Measurements from ENCODE around the gene CCNL1.
A peak's percentile ranks its signal among the peaks of the same experiment; 100 is the strongest.

Gene CCNL1

DNA sequence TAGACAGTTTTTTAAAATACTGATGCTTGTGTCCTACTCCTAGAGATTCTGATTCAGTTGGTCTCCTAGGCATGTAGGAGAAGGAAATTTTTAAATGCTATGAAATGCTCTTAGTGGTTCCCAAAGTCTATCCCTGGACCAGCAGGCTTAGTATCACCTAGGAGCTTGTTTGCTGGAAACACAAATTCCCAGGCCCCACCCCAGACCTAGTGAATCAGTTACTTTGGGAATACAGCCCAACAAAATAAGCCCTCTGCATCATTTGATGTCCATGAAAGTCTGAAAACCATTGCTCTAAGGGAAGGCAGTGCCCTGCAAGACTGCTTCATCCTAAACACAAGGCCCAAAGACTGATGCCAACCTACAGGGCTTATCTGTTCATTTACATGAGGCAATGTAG lies 36.3 kb downstream of the CCNL1 start:
- H3K9ac ChIP-seq (ENCODE audit: low read length): no peak overlapping the region
- no peaks in the 10 kb centered on the region for H3K36me3 ChIP-seq (ENCODE audit: control insufficient read depth, insufficient read depth, low read length)
- H3K27ac ChIP-seq (ENCODE audit: low read depth, low read length): no peak overlapping the region
- H3K4me1 ChIP-seq (ENCODE audit: control insufficient read depth, insufficient read depth, low read length): peaks cover under 1% of the 10 kb centered on the region
- H3K4me3 ChIP-seq (ENCODE audit: low read length): no peak overlapping the region
- no peaks in the 10 kb centered on the region for H3K27me3 ChIP-seq (ENCODE audit: control insufficient read depth, insufficient read depth, low read length)

DNA sequence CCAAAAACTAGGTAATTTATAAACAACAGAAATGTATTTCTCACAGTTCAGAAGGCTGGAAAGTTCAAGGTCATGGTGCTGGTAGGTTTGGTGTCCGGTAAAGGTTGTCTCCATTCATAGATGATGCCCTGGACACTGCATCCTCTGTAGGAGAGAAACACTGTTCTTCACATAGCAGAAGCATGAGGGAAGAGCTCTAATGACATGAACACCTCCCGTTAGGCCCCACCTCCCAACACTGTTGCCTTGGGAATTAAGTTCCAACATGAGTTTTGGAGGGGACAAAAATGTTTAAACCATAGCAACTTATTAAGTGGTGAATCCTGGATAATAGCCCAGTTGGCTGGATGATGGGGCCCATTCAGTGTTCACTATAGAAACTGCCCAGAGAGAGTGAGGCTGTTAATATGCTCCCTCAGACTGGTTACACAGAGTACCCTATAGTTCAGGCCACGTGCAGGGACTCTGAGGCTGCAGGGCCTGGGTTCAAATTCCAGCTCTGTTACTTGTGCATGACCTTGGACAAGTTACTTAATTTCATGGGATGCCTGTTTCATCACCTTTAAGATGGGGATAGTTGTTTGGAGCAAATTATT lies 37.0 kb downstream of the CCNL1 start:
- H3K27ac ChIP-seq (ENCODE audit: low read depth, low read length): no peak overlapping the region
- H3K4me1 ChIP-seq (ENCODE audit: control insufficient read depth, insufficient read depth, low read length): no peaks in the 10 kb centered on the region
- no peak overlapping the region for H3K4me3 ChIP-seq (ENCODE audit: low read length)
- H3K36me3 ChIP-seq (ENCODE audit: control insufficient read depth, insufficient read depth, low read length): no peaks in the 10 kb centered on the region
- H3K27me3 ChIP-seq (ENCODE audit: control insufficient read depth, insufficient read depth, low read length): no peaks in the 10 kb centered on the region
- no peak overlapping the region for H3K9ac ChIP-seq (ENCODE audit: low read length)

DNA sequence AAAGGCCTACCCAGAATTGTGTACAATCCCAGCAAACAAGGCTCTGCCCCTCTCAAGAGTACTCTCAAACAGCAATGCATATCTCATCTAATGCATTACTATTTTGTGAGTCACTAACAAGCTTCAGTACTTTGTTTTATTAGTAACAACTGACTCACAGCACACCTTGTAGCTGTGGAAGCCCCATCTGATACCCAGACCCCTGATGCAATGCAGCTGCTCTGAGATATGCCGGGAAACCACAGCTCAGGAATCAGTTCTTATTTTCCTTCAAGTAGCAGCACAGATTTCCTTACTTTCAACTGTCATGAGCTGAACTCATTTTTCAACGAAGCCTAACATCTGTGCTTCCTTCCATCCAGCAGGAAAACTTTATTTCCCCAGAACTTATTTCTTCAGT lies 37.8 kb downstream of the CCNL1 start:
- Histone ChIP-seq H3K4me3 (ENCODE audit: low read length) (no peak overlapping the region), H3K27ac (ENCODE audit: low read depth, low read length) (no peak overlapping the region), H3K4me1 (ENCODE audit: control insufficient read depth, insufficient read depth, low read length) (no peaks in the 10 kb centered on the region), H3K36me3 (ENCODE audit: control insufficient read depth, insufficient read depth, low read length) (no peaks in the 10 kb centered on the region), H3K27me3 (ENCODE audit: control insufficient read depth, insufficient read depth, low read length) (no peaks in the 10 kb centered on the region), H3K9ac (ENCODE audit: low read length) (no peak overlapping the region)

DNA sequence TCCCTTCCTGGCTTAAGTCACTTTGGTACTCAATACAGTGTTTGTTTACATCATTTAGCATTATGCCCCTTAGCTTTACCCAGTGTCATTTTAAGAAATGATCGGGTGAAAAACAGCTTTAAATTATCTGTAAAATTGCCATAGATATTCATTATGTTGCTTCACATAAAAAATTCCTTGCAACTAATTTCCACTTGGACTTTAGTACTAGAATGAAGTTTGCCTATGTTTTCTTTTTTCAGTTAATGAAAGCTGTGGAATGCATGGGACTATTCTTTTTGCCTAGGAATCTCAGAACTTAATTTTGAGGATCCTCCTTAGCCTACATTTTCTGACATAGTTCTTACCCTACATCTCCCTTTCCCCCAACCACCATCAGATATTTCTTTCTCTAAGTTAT lies 38.4 kb downstream of the CCNL1 start:
- no peak overlapping the region for H3K9ac ChIP-seq (ENCODE audit: low read length)

DNA sequence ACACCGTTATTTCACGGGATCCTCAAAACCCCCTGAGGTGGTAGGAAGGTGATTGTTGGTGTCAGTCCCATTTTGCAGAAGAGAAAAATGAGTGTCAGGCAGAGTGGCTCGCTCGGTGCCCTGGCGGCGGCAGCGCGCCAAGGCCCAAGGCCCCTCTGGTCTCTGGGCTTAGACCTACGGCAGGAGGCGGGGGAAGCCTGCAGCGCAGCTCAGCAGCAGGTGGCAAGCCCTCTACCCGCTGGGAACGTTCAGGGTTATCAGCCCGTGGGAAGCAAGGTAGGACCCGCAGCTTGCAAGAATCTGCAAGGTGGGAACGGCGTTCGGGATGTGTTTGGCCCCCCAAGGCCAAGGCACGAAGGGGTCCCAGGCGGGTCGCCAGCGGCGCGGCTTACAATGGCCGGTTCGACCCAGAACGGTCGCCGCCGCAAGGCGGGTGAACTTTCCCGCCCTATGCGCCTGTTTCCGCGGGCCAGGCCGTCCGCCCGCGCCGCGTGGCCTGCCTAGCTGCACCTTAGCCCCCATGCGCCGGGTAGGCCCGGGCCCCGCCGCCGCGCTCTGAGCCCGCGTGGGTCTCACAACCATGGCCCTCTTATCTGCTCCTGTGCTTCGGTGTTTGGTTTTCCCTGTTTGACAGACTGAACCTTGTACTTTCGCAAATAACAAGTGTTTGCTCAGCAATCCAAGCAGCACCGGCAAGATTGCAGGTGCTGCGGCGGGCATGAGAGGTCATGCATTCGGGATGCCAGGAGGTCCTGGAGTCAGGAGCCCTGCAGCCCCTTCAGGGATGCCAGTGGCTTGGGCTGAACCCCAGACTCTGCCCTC lies 39.7 kb downstream of the CCNL1 start:
- Histone ChIP-seq H3K27ac (ENCODE audit: low read depth, low read length) (no peak overlapping the region), H3K4me1 (ENCODE audit: control insufficient read depth, insufficient read depth, low read length) (no peaks in the 10 kb centered on the region), H3K36me3 (ENCODE audit: control insufficient read depth, insufficient read depth, low read length) (no peaks in the 10 kb centered on the region), H3K4me3 (ENCODE audit: low read length) (peak overlapping the region; percentile 46), H3K27me3 (ENCODE audit: control insufficient read depth, insufficient read depth, low read length) (no peaks in the 10 kb centered on the region), H3K9ac (ENCODE audit: low read length) (no peak overlapping the region)

More for the DNA sequence above, 38.4 kb downstream of the CCNL1 start:
- Histone ChIP-seq H3K27ac (ENCODE audit: low read depth, low read length) (no peak overlapping the region), H3K4me3 (ENCODE audit: low read length) (no peak overlapping the region), H3K27me3 (ENCODE audit: control insufficient read depth, insufficient read depth, low read length) (no peaks in the 10 kb centered on the region), H3K36me3 (ENCODE audit: control insufficient read depth, insufficient read depth, low read length) (no peaks in the 10 kb centered on the region), H3K4me1 (ENCODE audit: control insufficient read depth, insufficient read depth, low read length) (no peaks in the 10 kb centered on the region)

DNA sequence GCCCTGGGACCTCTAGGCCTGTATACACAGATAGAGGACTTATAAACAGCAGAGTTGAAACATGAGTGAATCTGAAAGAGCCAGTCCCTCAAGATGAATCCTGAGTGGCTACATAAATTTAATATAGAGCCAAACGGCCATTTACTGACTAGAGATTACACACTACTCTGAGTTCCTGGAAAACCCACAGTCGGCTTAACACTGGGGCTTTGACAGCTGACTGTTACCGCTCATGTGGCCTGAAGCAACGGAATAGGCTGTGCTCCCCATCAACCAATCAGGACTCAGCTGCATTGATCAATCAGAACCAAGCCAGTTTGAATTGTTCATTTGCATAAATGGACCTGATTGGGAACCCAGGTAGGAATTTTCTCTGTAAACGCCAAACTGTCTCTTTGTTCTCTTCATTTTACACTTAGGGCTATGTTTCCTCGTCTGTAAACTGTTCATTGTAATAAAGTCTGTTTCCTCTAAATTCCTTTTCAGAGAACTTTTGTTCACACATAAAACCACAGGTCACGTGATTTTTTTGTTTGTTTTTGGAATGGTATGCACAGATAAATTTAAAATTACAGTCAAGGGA lies 40.5 kb downstream of the CCNL1 start:
- H3K9ac ChIP-seq (ENCODE audit: low read length): no peak overlapping the region
- H3K27ac ChIP-seq (ENCODE audit: low read depth, low read length): no peak overlapping the region
- H3K27me3 ChIP-seq (ENCODE audit: control insufficient read depth, insufficient read depth, low read length): no peaks in the 10 kb centered on the region

DNA sequence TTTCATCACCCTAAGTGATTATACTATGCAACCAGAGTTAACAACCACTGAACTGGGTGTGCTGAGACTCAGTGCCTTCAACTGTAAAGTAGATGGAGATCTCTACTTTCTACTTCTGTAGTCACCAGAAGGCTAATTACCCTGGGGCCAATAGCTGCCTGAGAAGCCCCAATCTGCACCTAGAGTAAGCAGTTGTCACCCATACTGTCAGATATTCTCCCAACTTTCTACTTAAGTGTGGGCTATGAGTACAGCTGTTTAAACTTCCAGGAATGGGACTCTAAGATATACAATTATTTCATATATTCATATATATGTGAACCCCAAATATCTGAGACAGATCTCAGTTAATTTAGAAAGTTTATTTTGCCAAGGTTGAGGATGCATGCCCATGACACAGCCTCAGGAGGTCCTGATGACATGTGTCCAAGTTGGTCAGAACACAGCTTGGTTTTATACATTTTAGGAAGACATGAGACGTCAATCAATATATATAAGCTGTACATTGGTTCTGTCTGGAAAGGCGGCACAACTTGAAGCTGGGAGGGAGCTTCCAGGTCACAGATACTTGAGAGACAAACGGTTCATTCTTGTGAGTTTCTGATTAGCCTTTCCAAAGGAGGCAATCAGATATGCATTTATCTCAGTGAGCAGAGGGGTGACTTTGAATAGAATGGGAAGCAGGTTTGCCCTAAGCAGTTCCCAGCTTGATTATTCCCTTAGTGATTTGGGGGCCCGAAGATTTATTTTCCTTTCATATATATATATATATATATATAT lies 41.9 kb downstream of the CCNL1 start:
- no peak overlapping the region for H3K27ac ChIP-seq (ENCODE audit: low read depth, low read length)
- H3K27me3 ChIP-seq (ENCODE audit: control insufficient read depth, insufficient read depth, low read length): no peaks in the 10 kb centered on the region
- H3K4me3 ChIP-seq (ENCODE audit: low read length): no peak overlapping the region
- H3K4me1 ChIP-seq (ENCODE audit: control insufficient read depth, insufficient read depth, low read length): no peaks in the 10 kb centered on the region
- no peak overlapping the region for H3K9ac ChIP-seq (ENCODE audit: low read length)
- H3K36me3 ChIP-seq (ENCODE audit: control insufficient read depth, insufficient read depth, low read length): no peaks in the 10 kb centered on the region

More for the DNA sequence above, 40.5 kb downstream of the CCNL1 start:
- Histone ChIP-seq H3K4me3 (ENCODE audit: low read length) (no peak overlapping the region), H3K36me3 (ENCODE audit: control insufficient read depth, insufficient read depth, low read length) (no peaks in the 10 kb centered on the region), H3K4me1 (ENCODE audit: control insufficient read depth, insufficient read depth, low read length) (no peaks in the 10 kb centered on the region)

DNA sequence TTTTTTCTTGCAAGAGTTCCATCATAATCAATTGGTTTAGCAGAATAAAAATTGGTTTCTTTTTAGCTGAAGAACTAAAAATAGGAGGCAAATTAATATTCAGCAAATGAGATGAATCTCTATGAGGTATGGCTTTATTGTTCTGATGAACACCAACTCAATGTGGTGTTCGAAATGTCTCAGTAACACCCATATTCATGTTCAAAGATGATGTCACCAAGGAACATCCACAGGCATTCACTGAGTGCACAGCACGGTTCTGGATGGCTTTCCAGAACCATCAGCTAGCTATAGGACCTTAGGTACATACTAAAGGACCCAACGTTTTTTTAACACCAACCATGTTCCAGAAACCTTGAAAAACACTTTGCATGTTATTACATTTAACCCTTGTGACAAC lies 42.7 kb downstream of the CCNL1 start:
- no peak overlapping the region for H3K27ac ChIP-seq (ENCODE audit: low read depth, low read length)
- no peak overlapping the region for H3K9ac ChIP-seq (ENCODE audit: low read length)
- no peaks in the 10 kb centered on the region for H3K36me3 ChIP-seq (ENCODE audit: control insufficient read depth, insufficient read depth, low read length)
- H3K27me3 ChIP-seq (ENCODE audit: control insufficient read depth, insufficient read depth, low read length): no peaks in the 10 kb centered on the region
- H3K4me3 ChIP-seq (ENCODE audit: low read length): no peak overlapping the region
- no peaks in the 10 kb centered on the region for H3K4me1 ChIP-seq (ENCODE audit: control insufficient read depth, insufficient read depth, low read length)

DNA sequence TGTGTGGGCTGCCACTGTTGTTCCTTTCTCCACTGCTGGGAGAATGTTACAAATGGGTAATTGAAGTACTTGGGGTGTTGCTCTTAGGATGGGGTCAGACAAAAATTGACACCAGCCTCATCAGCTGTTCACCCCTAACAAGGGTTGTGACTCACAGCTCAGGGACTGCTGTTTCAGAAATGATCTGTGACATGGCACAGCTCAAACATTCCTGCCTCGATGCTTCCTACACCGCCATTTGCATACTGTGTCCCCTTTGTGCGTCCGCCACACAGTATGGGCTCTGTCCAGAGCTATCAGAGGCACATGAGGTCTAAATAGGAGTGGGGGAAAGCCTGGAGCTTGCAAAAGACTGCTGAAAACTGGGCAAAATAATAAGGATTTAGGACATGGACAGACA lies 43.9 kb downstream of the CCNL1 start:
- Histone ChIP-seq H3K36me3 (ENCODE audit: control insufficient read depth, insufficient read depth, low read length) (no peaks in the 10 kb centered on the region), H3K4me3 (ENCODE audit: low read length) (no peak overlapping the region), H3K27ac (ENCODE audit: low read depth, low read length) (no peak overlapping the region), H3K9ac (ENCODE audit: low read length) (no peak overlapping the region), H3K27me3 (ENCODE audit: control insufficient read depth, insufficient read depth, low read length) (no peaks in the 10 kb centered on the region), H3K4me1 (ENCODE audit: control insufficient read depth, insufficient read depth, low read length) (peaks cover 3% of the 10 kb centered on the region)

DNA sequence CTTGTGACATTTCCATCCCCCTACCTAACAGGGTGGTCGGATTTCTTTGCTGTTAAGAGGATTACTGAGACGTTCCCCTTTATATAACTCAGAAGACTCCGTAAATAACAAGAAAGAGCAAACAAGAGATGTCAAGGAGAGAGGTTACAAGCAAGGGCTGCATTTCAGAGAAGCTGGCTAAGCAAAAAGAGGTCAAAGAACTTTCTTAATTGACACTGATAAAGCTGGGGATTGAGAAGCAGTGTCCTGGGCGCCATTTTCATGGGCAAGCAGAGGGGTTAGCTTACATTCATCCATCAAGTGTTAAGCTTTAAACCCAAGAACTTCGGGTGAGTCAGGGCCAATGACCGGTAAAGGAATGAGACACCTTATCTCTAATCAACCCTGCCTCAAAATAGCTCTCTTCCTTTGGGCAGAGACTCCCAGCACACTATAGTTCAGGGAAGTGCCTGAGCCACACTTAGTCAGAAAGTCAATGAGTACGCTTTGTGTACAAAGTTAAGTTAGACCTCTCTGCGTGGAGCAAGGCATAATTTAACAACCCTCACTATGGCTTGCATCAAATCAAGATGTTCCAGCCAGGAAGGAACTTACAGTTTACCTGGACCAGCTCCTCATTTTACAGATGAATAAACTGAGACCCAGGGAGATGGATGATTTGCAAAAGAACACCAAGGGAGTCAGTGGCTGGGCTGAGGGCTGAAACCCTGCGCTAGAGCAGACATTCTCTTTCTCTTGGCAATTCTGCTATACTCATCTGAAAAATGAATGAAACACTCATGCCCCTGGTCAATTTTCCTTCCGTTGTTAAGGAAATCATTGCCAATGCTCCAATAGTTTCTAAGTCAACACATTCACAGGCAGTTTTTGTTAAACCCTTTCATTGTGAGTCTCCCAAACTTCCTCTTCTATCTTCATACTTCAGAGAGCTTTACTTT lies 44.6 kb downstream of the CCNL1 start:
- Histone ChIP-seq H3K9ac (ENCODE audit: low read length) (no peak overlapping the region), H3K4me3 (ENCODE audit: low read length) (no peak overlapping the region), H3K4me1 (ENCODE audit: control insufficient read depth, insufficient read depth, low read length) (peaks cover 6% of the 10 kb centered on the region), H3K36me3 (ENCODE audit: control insufficient read depth, insufficient read depth, low read length) (no peaks in the 10 kb centered on the region), H3K27me3 (ENCODE audit: control insufficient read depth, insufficient read depth, low read length) (no peaks in the 10 kb centered on the region), H3K27ac (ENCODE audit: low read depth, low read length) (no peak overlapping the region)

DNA sequence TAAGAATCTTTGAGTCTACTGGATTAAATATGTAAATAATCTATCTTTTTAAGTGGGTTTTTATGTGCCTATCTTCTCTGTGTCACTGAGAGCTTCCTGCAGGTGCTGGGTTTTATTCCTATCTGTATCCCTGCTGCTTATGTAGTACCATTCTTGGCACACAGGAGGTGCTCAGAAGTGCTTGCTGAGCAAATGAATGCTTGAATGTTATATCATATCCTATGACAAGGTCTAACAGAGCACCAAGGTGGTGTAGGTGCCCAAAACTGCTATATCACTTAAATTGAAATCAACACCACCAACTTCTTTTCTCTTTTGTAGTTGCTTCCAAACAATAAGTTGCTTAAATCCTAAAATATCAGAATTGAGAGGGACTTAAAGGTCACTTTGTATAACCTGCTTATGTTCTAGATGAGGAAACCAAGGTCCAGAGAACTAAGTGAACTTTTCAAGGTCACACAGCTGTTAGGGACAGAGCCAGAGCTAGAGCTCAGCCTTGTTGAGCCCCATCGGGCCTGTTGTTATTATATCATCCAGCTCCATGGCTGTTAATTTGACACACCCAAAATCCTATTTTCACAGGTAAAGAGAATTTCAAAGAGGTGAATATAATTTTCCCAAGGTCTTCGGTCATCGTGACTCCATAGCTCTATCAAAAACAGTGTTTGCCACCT lies 46.0 kb downstream of the CCNL1 start:
- Histone ChIP-seq H3K4me1 (ENCODE audit: control insufficient read depth, insufficient read depth, low read length) (peaks cover 12% of the 10 kb centered on the region), H3K9ac (ENCODE audit: low read length) (no peak overlapping the region), H3K27ac (ENCODE audit: low read depth, low read length) (no peak overlapping the region), H3K27me3 (ENCODE audit: control insufficient read depth, insufficient read depth, low read length) (no peaks in the 10 kb centered on the region), H3K4me3 (ENCODE audit: low read length) (no peak overlapping the region), H3K36me3 (ENCODE audit: control insufficient read depth, insufficient read depth, low read length) (no peaks in the 10 kb centered on the region)
